H1 (cell line): Measurements from ENCODE around the gene SNHG17. TPM values are rescaled to one million over a fixed set of nuclear protein-coding genes. Genes with fewer than 3 reads are reported as not detected.

Experiments used
- BACH1 ChIP-seq: IDR thresholded peaks from 2 replicates; pipeline ENCODE4 v1.6.1; 2012; ENCODE audit warnings: low read length, improper control_type of control experiment
- HDAC2 ChIP-seq, 2 experiments: fragments of 300-600 bp in 1 of 2; sonication (generic) in 1 of 2; IDR thresholded peaks; 2 replicates each; pipeline ENCODE4 v1.6.1; 2011 to 2012; ENCODE audit warnings: low read depth in 2 of 2, low read length in 2 of 2, mild to moderate bottlenecking in 2 of 2, moderate library complexity in 2 of 2, borderline replicate concordance in 1 of 2, inconsistent platforms in 1 of 2
- POLR2AphosphoS5 ChIP-seq: IDR thresholded peaks from 2 replicates; pipeline ENCODE4 v1.6.1; 2011; ENCODE audit warnings: low read depth, low read length
- polyA plus RNA-seq, 7 experiments: library from polyadenylated mRNA; depleted of rRNA in 3 of 7; stranded (reverse) in 5 of 7; unstranded in 2 of 7; fragments of >200 nt in 5 of 7; fragments of 200-250 nt in 2 of 7; gene quantifications; 1 replicate in 5 of 7; 2 replicates in 1 of 7; 4 replicates in 1 of 7; pipeline versions ENCODE4 v1.2.1 to v1.2.3, GENCODE V29; 2011 to 2013; ENCODE audit warnings: missing spikeins in 2 of 7, mixed read lengths in 2 of 7
- total RNA-seq: library from RNA; stranded (reverse); fragmentation: NEBNext Ultra II Directional; extraction: Animal tissue kit (Norgen Biotek cat#: 25700); gene quantifications from 2 replicates; pipeline ENCODE4 v1.2.1, GENCODE V29; 2021

SNHG17 gene
- total and polyA plus RNA-seq, 2 of the 8 experiments (the other 6 are each of a cell fraction or from before 2014, with no cell fraction given) = 59.4 to 59.8 TPM

DNA sequence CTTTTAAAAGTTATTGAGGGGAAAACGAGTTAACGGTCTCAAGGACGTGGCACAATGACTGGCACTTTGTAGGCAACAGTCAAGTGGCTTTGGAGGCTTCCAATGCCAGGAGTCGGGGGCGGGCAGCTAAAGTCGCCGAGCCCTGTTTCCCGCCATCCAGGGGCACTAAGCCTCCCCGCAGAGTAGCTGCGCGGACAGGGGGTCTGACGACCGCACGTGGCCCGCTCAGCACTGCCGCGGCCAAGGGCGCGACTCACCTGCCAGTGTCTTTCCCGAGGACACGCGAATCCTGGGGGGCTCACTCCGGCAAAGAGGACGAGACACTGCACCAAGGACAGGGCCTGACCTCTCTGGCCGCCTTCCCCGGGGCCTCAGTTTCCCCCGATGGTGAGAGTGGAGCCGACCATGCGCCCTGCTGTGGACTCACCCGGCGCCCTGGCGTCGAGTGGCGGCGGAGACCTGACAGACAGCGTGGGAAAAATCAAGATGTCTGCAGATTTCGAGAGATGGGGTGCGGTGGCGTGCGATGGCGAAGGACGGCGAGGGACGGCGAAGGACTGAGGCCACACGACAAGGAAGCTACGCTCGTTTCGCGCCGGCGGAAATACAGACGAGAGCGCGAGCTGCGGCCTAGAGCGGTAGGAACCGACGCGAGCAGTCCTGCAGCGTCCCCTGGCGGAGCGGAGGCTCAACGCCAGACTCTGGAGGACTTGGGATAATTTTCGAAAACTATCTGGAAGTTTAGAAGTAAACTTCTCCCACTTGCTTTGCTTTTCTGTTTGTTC, at the start of gene SNHG17 (continued):
- TF ChIP-seq HDAC2 (IDR thresholded peaks at IDR 0.05; ENCODE audit: borderline replicate concordance in 1 of 2, low read depth in 2 of 2, low read length in 2 of 2) (peak in 1 of 2 experiments; percentile 91; a peak in 2 of 4 replicates), BACH1 (no peak), POLR2AphosphoS5 (peak; percentile 100)
